ENCODE data around the gene PGAM2. TPM values are rescaled to one million over a fixed set of nuclear protein-coding genes. Genes with fewer than 3 reads are reported as not detected.

Gene PGAM2
- total and polyA plus RNA-seq, 12 donors: 0.76 to 30.1 (median 6.7) TPM

GRCh38 chr7:44075296-44076075 lies 10.1 kb upstream of the PGAM2 start:
- 91 to 94% (median 92%) methylated on average over 16 to 17 of the region's 17 CpGs for WGBS, 4 donors
- peaks cover 0 to 77% of the 10 kb centered on the region in 2 donors for H3K36me3 ChIP-seq (replicated peaks in 1 of 2)
- no peak overlapping the region for H3K27ac ChIP-seq
- H3K9me3 ChIP-seq (replicated peaks in 1 of 3): no peaks in the 10 kb centered on the region
- no peaks in the 10 kb centered on the region for H3K27me3 ChIP-seq
- TF ChIP-seq POLR2A (IDR thresholded peaks at IDR 0.05) (no peak), CTCF (IDR thresholded peaks at IDR 0.05) (no peak)
- intact Hi-C loops (cut with DNase I): loop anchor here in 1 of 2 donors (5.0 to 10.0 kb wide), 2 partner anchors 42 to 119 kb away; no protein-coding TSS in a partner anchor
- no peak overlapping the region for H3K4me3 ChIP-seq
- DNase-seq: peak in 1 of 7 donors; percentile 9
- peaks cover 5 to 15% of the 10 kb centered on the region in 2 donors for H3K4me1 ChIP-seq (replicated peaks in 1 of 2)

GRCh38 chr7:44074349-44074695 lies 9.0 kb upstream of the PGAM2 start:
- Histone ChIP-seq H3K4me1 (replicated peaks in 1 of 2) (peaks cover 5 to 15% of the 10 kb centered on the region in 2 donors), H3K36me3 (replicated peaks in 1 of 2) (peaks cover 0 to 65% of the 10 kb centered on the region in 2 donors), H3K4me3 (no peak overlapping the region), H3K9me3 (replicated peaks in 1 of 3) (no peaks in the 10 kb centered on the region), H3K27me3 (no peaks in the 10 kb centered on the region), H3K27ac (peak overlapping the region in 3 of 5 donors; percentile 54 to 87 (median 70))
- no peak for DNase-seq
- TF ChIP-seq POLR2A (IDR thresholded peaks at IDR 0.05): no peak
- no peak for TF ChIP-seq CTCF (IDR thresholded peaks at IDR 0.05)
- intact Hi-C loops (cut with DNase I): loop anchor here in 1 of 2 donors (10.0 kb wide), 1 partner anchor 120 kb away; no protein-coding TSS in a partner anchor
- 84 to 89% (median 85%) methylated on average over 1 to 13 of the region's 13 CpGs for WGBS, 4 donors

- Histone ChIP-seq H3K27me3 (no peaks in the 10 kb centered on the region), H3K4me1 (replicated peaks in 1 of 2) (peaks cover 5 to 15% of the 10 kb centered on the region in 2 donors), H3K27ac (peak overlapping the region in 4 of 5 donors; percentile 34 to 87 (median 62)), H3K36me3 (replicated peaks in 1 of 2) (peaks cover 0 to 60% of the 10 kb centered on the region in 2 donors), H3K9me3 (replicated peaks in 1 of 3) (no peaks in the 10 kb centered on the region), H3K4me3 (no peak overlapping the region)
- TF ChIP-seq CTCF (IDR thresholded peaks at IDR 0.05) (peak in 1 of 6 experiments; percentile 11), POLR2A (IDR thresholded peaks at IDR 0.05) (no peak)
- intact Hi-C loops (cut with DNase I): loop anchor here in 1 of 2 donors (10.0 kb wide), 1 partner anchor 121 kb away; no protein-coding TSS in a partner anchor
- peak; percentile 60 to 83 (median 75) for DNase-seq
- 61 to 65% (median 63%) methylated on average over 16 to 26 of the region's 26 CpGs for WGBS, 4 donors
Measured at GRCh38 chr7:44073664-44074348, 8.4 kb upstream of the PGAM2 start.
